ENCODE measurements around the gene FIG4. TPM values are rescaled to one million over a fixed set of nuclear protein-coding genes. Genes with fewer than 3 reads are reported as not detected.

The FIG4 gene
- total RNA-seq, 1 donor, result 27.1 TPM

GRCh38 chr6:109816452-109817374 is 125.6 kb downstream of the FIG4 start:
- no peak for DNase-seq (ENCODE audit: insufficient read length, low spot score, missing footprints)
- Histone ChIP-seq H3K9me3 (ENCODE audit: low read depth, low read length) (no peaks in the 10 kb centered on the region), H3K27me3 (ENCODE audit: insufficient read depth, low read length) (no peaks in the 10 kb centered on the region), H4K20me1 (ENCODE audit: insufficient read depth, low read length) (no peaks in the 10 kb centered on the region), H3K4me1 (ENCODE audit: insufficient read depth, low read length) (no peaks in the 10 kb centered on the region), H3K4me3 (ENCODE audit: insufficient read depth, low read length) (no peak overlapping the region), H3K79me2 (ENCODE audit: insufficient read depth, low read length) (no peaks in the 10 kb centered on the region), H2AFZ (ENCODE audit: low read length) (no peak overlapping the region), H3K4me2 (ENCODE audit: insufficient read depth, low read length) (no peak overlapping the region), H3K36me3 (ENCODE audit: insufficient read depth, low read length) (no peaks in the 10 kb centered on the region), H3K27ac (ENCODE audit: low read depth, low read length) (no peak overlapping the region)
- no peak for TF ChIP-seq CTCF (IDR thresholded peaks at IDR 0.05; ENCODE audit: extremely low read depth, low read depth, low read length)

- no peaks in the 10 kb centered on the region for H3K9me3 ChIP-seq (ENCODE audit: low read depth, low read length)
- H4K20me1 ChIP-seq (ENCODE audit: insufficient read depth, low read length), result no peaks in the 10 kb centered on the region
- no peak for DNase-seq (ENCODE audit: insufficient read length, low spot score, missing footprints)
- no peak for TF ChIP-seq CTCF (IDR thresholded peaks at IDR 0.05; ENCODE audit: extremely low read depth, low read depth, low read length)
- no peaks in the 10 kb centered on the region for H3K27me3 ChIP-seq (ENCODE audit: insufficient read depth, low read length)
- no peaks in the 10 kb centered on the region for H3K36me3 ChIP-seq (ENCODE audit: insufficient read depth, low read length)
- H2AFZ ChIP-seq (ENCODE audit: low read length), result no peak overlapping the region
- H3K4me3 ChIP-seq (ENCODE audit: insufficient read depth, low read length), result no peak overlapping the region
- H3K27ac ChIP-seq (ENCODE audit: low read depth, low read length), result no peak overlapping the region
- H3K4me2 ChIP-seq (ENCODE audit: insufficient read depth, low read length), result no peak overlapping the region
- H3K4me1 ChIP-seq (ENCODE audit: insufficient read depth, low read length), result no peaks in the 10 kb centered on the region
- H3K79me2 ChIP-seq (ENCODE audit: insufficient read depth, low read length), result no peaks in the 10 kb centered on the region
Measured at GRCh38 chr6:109820706-109821350, 129.7 kb downstream of the FIG4 start.

GRCh38 chr6:109821428-109821827 is 130.3 kb downstream of the FIG4 start:
- no peak for TF ChIP-seq CTCF (IDR thresholded peaks at IDR 0.05; ENCODE audit: extremely low read depth, low read depth, low read length)
- Histone ChIP-seq H3K27me3 (ENCODE audit: insufficient read depth, low read length) (no peaks in the 10 kb centered on the region), H3K79me2 (ENCODE audit: insufficient read depth, low read length) (no peaks in the 10 kb centered on the region), H3K4me2 (ENCODE audit: insufficient read depth, low read length) (no peak overlapping the region), H3K4me1 (ENCODE audit: insufficient read depth, low read length) (no peaks in the 10 kb centered on the region), H4K20me1 (ENCODE audit: insufficient read depth, low read length) (no peaks in the 10 kb centered on the region), H3K36me3 (ENCODE audit: insufficient read depth, low read length) (no peaks in the 10 kb centered on the region), H3K9me3 (ENCODE audit: low read depth, low read length) (no peaks in the 10 kb centered on the region), H3K27ac (ENCODE audit: low read depth, low read length) (no peak overlapping the region), H3K4me3 (ENCODE audit: insufficient read depth, low read length) (no peak overlapping the region), H2AFZ (ENCODE audit: low read length) (no peak overlapping the region)
- no peak for DNase-seq (ENCODE audit: insufficient read length, low spot score, missing footprints)

- H3K36me3 ChIP-seq (ENCODE audit: insufficient read depth, low read length), result no peaks in the 10 kb centered on the region
- H3K4me3 ChIP-seq (ENCODE audit: insufficient read depth, low read length), result no peak overlapping the region
- no peak overlapping the region for H2AFZ ChIP-seq (ENCODE audit: low read length)
- H3K9me3 ChIP-seq (ENCODE audit: low read depth, low read length), result no peaks in the 10 kb centered on the region
- no peaks in the 10 kb centered on the region for H3K4me1 ChIP-seq (ENCODE audit: insufficient read depth, low read length)
- no peak for DNase-seq (ENCODE audit: insufficient read length, low spot score, missing footprints)
- no peak overlapping the region for H3K27ac ChIP-seq (ENCODE audit: low read depth, low read length)
- H3K79me2 ChIP-seq (ENCODE audit: insufficient read depth, low read length), result no peaks in the 10 kb centered on the region
- no peaks in the 10 kb centered on the region for H3K27me3 ChIP-seq (ENCODE audit: insufficient read depth, low read length)
- no peak for TF ChIP-seq CTCF (IDR thresholded peaks at IDR 0.05; ENCODE audit: extremely low read depth, low read depth, low read length)
- no peaks in the 10 kb centered on the region for H4K20me1 ChIP-seq (ENCODE audit: insufficient read depth, low read length)
- H3K4me2 ChIP-seq (ENCODE audit: insufficient read depth, low read length), result no peak overlapping the region
Measured at GRCh38 chr6:109824105-109824504, 133.0 kb downstream of the FIG4 start.
